Measurements from ENCODE around the gene CARD11.

DNA sequence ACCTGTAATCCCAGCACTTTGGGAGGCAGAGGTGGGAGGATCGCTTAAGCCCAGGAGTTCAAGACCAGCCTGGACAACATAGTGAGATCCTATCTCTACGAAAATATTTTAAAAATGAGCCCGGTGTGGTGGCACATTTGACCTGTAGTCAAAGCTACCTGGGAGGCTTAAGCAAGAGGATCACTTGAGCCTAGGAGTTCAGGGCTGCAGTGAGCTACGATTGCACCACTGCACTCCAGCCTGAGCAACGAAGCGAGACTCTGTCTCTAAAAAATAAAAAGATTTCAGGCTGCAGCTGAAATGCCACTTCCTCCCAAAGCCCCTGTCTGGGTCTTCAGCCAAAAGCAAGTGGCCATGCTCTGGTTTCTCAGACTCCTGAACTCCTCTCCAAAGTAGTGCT is 38.7 kb upstream of the CARD11 start:
- TF ChIP-seq, protein P1, sequence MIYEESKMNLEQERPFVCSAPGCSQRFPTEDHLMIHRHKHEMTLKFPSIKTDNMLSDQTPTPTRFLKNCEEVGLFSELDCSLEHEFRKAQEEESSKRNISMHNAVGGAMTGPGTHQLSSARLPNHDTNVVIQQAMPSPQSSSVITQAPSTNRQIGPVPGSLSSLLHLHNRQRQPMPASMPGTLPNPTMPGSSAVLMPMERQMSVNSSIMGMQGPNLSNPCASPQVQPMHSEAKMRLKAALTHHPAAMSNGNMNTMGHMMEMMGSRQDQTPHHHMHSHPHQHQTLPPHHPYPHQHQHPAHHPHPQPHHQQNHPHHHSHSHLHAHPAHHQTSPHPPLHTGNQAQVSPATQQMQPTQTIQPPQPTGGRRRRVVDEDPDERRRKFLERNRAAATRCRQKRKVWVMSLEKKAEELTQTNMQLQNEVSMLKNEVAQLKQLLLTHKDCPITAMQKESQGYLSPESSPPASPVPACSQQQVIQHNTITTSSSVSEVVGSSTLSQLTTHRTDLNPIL (CRISPR knock-in tag; IDR thresholded peaks at IDR 0.05; ENCODE audit: low read depth), result no peak
- TF ChIP-seq ZNF565 (CRISPR knock-in tag; conservative IDR thresholded peaks at IDR 0.05; ENCODE audit: low read depth) (no peak), ESRRG (CRISPR knock-in tag; IDR thresholded peaks at IDR 0.05) (no peak), ARNTL (CRISPR knock-in tag; IDR thresholded peaks at IDR 0.05; ENCODE audit: borderline replicate concordance, low read depth) (no peak), CSDC2 (CRISPR knock-in tag; IDR thresholded peaks at IDR 0.05) (no peak), ZFP3 (CRISPR knock-in tag; IDR thresholded peaks at IDR 0.05) (no peak), PPARA (CRISPR knock-in tag; IDR thresholded peaks at IDR 0.05; ENCODE audit: borderline replicate concordance) (no peak), ZNF8 (CRISPR knock-in tag; IDR thresholded peaks at IDR 0.05) (no peak), CSRNP3 (CRISPR knock-in tag; IDR thresholded peaks at IDR 0.05) (no peak), GLIS3 (CRISPR knock-in tag; IDR thresholded peaks at IDR 0.05) (no peak), TOX (CRISPR knock-in tag; IDR thresholded peaks at IDR 0.05; ENCODE audit: borderline replicate concordance) (no peak), RARB (CRISPR knock-in tag; IDR thresholded peaks at IDR 0.05) (no peak), BACH2 (CRISPR knock-in tag; IDR thresholded peaks at IDR 0.05; ENCODE audit: borderline replicate concordance) (no peak)
- TF ChIP-seq, protein P2, sequence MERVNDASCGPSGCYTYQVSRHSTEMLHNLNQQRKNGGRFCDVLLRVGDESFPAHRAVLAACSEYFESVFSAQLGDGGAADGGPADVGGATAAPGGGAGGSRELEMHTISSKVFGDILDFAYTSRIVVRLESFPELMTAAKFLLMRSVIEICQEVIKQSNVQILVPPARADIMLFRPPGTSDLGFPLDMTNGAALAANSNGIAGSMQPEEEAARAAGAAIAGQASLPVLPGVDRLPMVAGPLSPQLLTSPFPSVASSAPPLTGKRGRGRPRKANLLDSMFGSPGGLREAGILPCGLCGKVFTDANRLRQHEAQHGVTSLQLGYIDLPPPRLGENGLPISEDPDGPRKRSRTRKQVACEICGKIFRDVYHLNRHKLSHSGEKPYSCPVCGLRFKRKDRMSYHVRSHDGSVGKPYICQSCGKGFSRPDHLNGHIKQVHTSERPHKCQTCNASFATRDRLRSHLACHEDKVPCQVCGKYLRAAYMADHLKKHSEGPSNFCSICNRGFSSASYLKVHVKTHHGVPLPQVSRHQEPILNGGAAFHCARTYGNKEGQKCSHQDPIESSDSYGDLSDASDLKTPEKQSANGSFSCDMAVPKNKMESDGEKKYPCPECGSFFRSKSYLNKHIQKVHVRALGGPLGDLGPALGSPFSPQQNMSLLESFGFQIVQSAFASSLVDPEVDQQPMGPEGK (CRISPR knock-in tag; IDR thresholded peaks at IDR 0.05; ENCODE audit: borderline replicate concordance), result no peak

Measured in SK-N-SH treated with all-trans-retinoic acid at 6 μM for 48 hours (cell line).